HG02970 (cell line): ENCODE results near the gene MFAP1.
"Not testable (repeated sequence)": the region's sequence is repeated elsewhere in the genome, so short reads cannot be mapped to it uniquely, and the experiment has no call there.

Experiments used
- ATAC-seq: cut with Tn5 transposase; IDR thresholded peaks from one replicate; pipeline ENCODE4 v1.9.1; 2021; ENCODE audit warnings: mild to moderate bottlenecking, moderate library complexity, moderate number of reproducible peaks; ENCODE audit not compliant: unreplicated experiment, low FRiP score

The MFAP1 gene, protein sequence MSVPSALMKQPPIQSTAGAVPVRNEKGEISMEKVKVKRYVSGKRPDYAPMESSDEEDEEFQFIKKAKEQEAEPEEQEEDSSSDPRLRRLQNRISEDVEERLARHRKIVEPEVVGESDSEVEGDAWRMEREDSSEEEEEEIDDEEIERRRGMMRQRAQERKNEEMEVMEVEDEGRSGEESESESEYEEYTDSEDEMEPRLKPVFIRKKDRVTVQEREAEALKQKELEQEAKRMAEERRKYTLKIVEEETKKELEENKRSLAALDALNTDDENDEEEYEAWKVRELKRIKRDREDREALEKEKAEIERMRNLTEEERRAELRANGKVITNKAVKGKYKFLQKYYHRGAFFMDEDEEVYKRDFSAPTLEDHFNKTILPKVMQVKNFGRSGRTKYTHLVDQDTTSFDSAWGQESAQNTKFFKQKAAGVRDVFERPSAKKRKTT

GRCh38 chr15:43824302-43825246, at the start of gene MFAP1:
Gene MFAP1, minus strand, starts transcription at chr15:43824690. Its CDS starts 121 bp downstream, at chr15:43824569.
- peak; percentile 77 for ATAC-seq

DNA sequence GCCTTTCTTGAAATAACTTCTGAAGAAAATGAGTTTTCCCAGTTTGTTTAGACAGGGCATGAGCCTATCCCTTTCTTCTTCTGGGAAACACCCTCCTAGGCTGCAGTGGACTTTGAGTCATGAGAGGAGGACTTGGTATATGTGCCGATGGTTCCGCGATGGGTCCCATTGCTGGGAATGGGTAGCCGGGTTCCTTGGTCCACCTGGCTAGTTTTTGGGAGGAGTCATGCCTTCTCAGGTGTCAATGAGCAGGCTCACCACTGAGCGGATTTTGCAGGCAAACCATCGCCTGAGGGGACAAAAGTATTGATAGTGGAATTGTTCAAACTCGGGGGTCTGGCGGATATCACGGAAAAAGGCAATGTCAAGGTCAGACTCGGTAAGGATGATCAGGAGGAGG, 49.2 kb upstream of the MFAP1 start:
- no peak for ATAC-seq

DNA sequence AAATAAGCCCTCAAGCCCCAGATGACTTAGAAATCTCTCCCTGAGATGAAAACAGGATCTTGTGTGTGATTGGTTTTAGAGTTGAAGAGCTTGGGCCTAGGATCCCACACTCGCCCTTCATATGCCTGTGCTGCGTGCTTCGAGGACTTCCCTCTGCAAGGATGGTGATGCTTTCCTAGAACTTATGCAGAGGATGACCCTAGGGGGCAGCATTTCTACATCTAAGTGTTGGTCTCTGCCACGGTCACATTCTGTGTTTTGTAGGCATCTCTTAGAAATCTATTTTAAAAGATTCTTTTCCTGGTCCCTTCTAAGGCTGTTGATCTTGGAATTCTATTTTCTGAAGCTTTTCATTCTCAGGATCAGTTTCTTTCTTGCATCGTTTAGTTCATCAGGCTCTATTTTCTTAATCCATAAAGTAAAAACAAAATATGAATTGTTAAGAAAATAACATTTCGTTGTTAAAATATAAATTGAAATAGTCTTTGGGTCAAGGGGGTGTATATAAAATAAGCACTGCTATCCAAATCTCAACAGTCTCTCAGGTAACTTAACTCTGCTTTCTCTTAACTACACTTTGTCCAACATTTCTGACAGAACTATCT, 48.0 kb upstream of the MFAP1 start:
- ATAC-seq: no peak

GRCh38 chr15:43871835-43872234, 47.3 kb upstream of the MFAP1 start:
- ATAC-seq: no peak

DNA sequence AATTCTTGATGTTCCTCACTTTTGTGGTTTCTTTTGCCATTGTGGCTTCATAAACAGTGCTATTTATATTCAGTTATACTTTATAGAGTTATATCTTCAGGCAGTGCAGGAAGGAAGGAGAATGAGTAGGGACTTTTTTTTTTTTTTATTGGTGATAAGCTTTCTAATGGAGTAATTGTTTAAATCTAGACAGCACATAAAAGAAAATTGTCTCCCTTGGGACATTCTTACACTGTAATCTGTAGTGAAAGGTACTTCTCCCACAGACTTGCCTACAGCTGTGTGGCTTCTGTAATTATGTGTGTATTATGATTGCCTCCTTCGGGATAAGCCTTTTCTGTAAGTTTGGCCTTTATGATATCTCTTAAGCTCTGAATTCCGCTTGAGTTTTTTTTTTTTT, 43.9 kb upstream of the MFAP1 start:
- no peak for ATAC-seq

DNA sequence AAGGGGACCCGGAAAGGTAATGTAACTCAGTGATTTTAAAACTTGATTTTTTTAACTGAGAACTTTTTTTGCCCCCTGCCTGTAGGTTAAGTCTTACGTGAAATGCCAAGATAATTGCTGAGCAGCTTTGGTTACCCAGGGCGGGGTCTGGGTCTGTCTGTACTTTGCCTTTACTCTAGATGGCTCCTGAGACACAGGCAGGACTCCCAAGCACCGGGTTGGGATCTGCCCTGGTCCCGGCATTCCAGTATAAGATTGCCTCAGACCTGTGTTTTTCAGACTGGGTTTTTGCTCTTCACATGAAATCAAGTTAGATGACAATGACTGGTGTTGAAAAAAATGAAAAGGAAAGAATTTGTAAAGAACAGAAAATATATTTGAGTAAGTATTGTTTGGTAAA, 42.6 kb upstream of the MFAP1 start:
- no peak for ATAC-seq

DNA sequence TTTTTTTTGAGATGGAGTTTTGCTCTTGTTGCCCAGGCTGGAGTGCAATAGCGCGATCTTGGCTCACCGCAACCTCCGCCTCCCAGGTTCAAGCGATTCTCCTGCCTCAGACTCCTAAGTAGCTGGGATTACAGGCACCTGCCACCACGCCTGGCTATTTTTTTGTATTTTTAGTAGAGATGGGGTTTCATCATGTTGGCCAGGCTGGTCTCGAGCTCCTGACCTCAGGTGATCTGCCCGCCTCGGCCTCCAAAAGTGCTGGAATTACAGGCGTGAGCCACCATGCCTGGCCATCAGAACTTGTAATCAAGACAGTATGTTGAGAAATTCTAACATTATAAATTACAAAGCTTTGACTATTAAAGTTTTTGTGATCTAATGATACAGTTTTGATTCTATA, 42.1 kb upstream of the MFAP1 start:
- not testable (repeated sequence) for ATAC-seq

DNA sequence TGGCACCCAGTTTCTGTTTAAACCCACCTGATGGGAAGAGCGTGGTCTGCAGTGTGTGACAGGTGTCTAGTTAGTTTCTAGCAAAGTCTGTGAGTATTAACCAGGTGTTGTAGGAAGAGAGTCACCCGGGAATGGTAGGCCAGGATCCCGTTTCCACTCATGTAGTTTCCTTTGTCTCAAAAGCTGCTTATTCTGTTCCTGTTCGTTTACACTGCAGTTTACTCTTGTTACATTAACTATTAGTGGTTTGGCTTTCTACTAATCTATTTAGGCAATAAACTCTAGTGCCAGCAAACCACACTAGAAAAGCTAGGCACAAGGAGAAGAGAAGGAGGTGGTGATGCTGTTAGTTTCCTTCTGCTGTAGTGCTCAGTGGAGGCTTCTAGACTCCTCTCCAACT, 35.1 kb upstream of the MFAP1 start:
- no peak for ATAC-seq

- no peak for ATAC-seq
These were observed 30.3 kb upstream of the MFAP1 start for GRCh38 chr15:43854801-43855200.

DNA sequence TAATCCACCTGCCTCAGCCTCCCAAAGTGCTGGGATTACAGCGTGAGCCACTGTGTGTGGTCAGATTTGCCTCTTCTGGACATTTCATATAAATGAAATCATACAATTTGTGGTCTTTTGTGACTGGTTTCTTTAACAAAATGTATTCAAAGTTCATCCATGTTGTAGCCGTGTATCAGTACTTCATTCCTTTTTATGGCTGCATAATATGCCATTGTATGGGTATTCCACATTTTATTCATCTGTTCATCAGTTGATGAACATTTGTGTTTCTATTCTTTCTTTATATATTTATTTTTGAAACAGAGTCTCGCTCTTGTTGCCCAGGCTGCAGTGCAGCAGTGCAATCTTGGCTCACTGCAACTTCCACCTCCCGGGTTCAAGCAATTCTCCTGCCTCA, 28.1 kb upstream of the MFAP1 start:
- no peak for ATAC-seq

GRCh38 chr15:43851251-43851650, 26.8 kb upstream of the MFAP1 start:
- ATAC-seq: no peak

DNA sequence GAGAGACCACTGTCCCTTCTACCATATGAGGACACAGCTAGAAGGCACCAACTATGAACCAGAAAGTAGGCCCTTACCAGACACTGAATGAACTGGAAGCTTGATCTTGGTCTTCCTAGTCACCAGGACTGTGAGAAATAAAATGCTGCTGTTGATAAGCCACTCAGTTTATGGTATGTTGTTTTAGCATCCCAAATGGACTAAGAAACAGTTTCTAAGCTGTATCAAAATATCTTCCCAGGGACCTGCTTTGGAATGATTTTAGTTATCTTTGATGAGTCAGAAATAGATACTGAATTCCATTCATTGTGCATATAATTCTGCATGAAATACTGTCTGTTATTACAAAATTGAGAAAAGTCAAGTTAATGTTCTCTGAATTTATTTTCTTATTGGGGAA, 20.9 kb upstream of the MFAP1 start:
- ATAC-seq: no peak

- not testable (repeated sequence) for ATAC-seq
These were observed 8.0 kb upstream of the MFAP1 start for GRCh38 chr15:43832485-43832884.

- not testable (repeated sequence) for ATAC-seq
These were observed 7.1 kb upstream of the MFAP1 start for GRCh38 chr15:43831519-43832052.

DNA sequence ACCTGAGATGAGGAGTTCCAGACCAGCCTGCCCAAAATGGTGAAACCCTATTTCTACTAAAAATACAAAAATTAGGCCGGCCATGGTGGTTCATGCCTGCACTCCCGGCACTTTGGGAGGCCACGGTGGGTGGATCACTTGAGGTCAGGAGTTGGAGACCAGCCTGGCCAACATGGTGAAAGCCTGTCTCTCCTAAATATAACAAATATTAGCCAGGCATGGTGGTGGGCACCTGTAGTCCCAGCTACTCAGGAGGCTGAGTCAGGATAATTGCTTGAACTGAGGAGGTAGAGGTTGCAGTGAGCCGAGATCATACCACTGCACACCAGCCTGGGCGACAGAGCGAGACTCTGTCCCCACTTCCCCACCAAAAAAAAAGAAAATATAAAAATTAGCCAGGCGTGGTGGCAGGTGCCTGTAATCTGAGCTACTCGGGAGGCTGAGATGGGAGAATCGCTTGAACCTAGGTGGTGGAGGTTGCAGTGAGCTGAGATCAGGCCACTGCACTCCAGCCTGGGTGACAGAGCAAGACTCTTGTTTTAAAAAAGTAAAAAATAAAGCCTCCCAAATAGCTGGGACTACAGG, 6.3 kb upstream of the MFAP1 start:
- not testable (repeated sequence) for ATAC-seq

GRCh38 chr15:43829951-43830540, 5.6 kb upstream of the MFAP1 start:
- not testable (repeated sequence) for ATAC-seq

DNA sequence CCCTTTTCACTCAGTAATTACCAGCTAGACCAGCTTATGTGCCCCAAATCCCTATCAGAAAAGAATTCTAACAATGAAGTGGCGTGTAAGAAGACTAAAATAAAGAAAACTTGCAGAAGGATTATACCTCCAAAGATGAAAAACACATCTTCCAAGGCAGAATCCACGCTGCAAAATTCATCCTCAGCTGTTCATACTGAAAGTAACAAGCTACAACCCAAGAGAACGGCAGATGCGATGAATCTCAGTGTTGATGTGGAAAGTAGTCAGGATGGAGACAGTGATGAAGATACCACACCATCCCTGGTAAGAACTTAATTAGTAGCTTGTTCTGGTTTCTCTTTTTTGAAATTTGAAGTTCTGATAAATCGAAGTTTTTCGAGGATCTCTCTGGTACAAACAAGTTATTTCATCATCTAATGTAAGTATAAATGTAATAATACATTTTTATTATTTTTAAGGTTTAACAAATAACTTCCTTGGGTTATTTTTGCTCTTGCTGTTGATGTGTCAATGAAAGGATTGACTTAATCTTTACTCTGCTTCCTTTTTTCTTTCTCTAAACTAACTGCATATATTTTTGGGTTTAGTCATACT, 3.7 kb upstream of the MFAP1 start:
- ATAC-seq: no peak

DNA sequence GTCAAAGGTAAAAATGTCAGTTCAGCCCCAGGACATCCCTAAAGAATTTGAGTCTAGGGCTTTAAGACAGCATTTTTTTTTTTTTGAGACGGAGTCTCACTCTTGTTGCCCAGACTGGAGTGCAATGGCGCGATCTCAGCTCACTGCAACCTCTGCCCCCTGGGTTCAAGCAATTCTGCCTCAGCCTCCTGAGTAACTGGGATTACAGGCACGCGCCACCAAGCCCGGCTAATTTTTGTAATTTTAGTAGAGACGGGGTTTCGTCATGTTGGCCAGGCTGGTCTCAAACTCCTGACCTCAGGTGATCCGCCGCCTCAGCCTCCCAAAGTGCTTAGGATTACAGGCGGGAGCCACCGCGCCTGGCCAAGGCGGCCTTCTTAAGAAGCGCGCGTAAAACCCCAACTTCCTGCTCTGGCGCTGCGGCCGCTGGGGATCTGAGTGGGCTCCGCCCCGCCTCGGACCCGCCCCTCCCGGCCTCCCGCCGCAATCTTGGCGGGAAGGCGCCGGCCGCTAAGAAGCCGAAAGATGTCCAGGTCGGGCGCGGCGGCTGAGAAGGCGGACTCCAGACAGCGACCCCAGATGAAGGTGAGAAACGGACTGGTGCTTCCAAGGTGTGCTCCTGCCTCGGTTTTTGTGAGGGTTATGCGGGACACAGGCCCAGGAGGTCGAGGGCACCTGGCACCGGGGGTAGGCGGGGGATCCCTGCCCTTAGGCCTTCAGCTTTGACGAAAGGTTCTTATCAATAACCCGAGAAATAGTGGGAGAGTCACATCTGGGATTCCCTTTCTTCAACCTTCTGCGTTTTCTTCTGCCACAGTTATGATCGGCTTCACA, 2.2 kb upstream of the MFAP1 start, which contains the start of gene WDR76:
TSS of gene WDR76 (plus strand) at position 495 of the 834 bp plus-strand sequence. CDS start at position 526, 31 bp downstream.
- peak; percentile 51 for ATAC-seq
